ENCODE results near the gene AP1G1.
"Not testable (repeated sequence)": the region's sequence is repeated elsewhere in the genome, so short reads cannot be mapped to it uniquely, and the experiment has no call there.

AP1G1 gene

GRCh38 chr16:71807905-71808592 is 585 bp downstream of the AP1G1 start:
- DNase-seq = no peak

DNA sequence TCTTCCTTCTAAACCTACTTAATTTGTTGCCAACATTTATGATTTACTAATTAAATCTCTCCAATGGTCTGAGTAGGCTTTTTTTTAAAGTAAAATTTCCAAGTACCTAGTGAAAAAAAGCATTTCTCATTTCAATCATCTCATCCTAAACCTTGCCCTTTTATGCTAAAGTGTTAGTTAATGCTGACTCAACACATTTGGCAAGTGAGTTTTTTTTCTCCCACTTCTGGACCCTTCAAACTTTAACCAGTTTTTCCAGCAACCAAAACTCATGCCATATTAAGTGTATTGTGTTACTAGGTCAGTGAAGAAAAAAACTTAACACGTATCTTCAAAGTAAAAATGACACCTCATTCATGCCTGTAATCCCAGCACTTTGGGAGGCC is 5.3 kb downstream of the AP1G1 start:
- DNase-seq = no peak

- no peak for DNase-seq
These were observed 12.0 kb downstream of the AP1G1 start for GRCh38 chr16:71796501-71797097.

DNA sequence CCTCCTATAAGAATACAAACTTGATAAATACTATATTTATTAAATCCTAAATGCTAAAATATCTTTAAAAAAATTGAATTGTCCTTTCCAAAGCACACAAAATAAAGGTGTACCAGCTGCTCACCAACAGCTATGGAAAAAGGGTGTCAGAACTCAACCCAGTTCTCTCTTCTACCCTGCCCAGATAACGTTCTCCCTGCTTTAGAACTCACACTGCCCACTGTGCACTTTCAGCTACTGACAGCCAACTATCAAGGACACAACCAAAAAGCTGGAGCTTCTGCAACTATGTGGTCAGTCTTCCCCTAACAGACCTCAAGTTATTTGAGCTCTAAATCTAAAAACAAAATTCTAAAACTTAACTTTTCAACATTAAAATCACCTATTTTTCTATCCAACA is 13.7 kb downstream of the AP1G1 start:
- no peak for DNase-seq

- DNase-seq = no peak
These were observed 14.6 kb downstream of the AP1G1 start for GRCh38 chr16:71794018-71794417.

GRCh38 chr16:71792176-71792575 is 16.5 kb downstream of the AP1G1 start:
- no peak for DNase-seq

DNA sequence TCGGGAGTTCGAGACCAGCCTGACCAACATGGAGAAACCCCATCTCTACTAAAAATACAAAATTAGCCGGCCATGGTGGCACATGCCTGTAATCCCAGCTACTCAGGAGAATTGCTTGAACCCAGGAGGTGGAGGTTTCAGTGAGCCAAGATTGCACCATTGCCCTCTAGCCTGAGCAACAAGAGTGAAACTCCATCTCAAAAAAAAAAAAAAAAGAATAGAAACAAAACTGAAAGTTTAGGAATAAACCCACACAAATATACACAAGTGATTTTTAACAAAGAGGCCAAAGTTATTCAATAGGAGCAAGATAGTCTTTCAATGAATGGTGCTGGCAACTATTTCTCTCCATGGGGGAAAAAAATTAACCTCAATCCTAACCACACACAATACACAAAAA is 18.3 kb downstream of the AP1G1 start:
- DNase-seq = not testable (repeated sequence)

- no peak for DNase-seq
These were observed 19.5 kb downstream of the AP1G1 start for GRCh38 chr16:71789136-71789535.

GRCh38 chr16:71788578-71788977 is 20.1 kb downstream of the AP1G1 start:
- DNase-seq = no peak

DNA sequence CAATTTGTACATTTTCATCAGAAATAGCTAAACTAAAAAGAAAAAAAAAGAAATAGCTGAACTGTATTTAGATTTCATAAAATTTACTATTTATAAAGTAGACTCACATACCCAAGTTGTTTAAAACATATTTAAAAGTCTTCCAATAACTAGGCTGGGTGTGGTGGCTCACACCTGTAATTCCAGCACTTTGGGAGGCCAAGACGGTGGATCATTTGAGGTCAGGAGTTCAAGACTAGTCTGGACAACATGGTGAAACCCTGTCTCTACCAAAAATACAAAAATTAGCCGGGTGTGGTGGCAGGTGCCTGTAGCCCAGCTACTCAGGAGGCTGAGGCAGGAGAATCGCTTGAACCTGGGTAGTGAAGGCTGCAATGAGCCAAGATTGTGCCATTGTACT is 23.5 kb downstream of the AP1G1 start:
- not testable (repeated sequence) for DNase-seq

- no peak for DNase-seq
These were observed 24.5 kb downstream of the AP1G1 start for GRCh38 chr16:71784093-71784492.

DNA sequence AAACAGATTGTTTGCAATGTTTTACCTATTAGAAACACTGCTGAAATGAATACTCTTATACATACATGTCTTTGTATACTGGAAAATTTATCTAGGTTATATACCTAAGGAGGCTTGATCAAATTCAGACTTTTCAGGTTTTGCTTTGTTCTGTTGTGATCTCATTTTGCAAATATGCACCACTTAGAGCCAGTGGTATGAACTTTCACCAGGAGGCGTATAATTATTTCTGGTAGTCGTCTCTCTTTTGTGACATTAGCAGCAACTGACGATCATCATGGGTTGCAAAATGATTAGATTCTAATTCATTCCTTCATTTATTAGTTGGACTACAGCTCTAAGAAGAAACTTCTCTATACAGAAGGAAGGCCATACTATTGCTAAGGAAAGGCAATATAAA is 26.9 kb downstream of the AP1G1 start:
- DNase-seq = no peak

DNA sequence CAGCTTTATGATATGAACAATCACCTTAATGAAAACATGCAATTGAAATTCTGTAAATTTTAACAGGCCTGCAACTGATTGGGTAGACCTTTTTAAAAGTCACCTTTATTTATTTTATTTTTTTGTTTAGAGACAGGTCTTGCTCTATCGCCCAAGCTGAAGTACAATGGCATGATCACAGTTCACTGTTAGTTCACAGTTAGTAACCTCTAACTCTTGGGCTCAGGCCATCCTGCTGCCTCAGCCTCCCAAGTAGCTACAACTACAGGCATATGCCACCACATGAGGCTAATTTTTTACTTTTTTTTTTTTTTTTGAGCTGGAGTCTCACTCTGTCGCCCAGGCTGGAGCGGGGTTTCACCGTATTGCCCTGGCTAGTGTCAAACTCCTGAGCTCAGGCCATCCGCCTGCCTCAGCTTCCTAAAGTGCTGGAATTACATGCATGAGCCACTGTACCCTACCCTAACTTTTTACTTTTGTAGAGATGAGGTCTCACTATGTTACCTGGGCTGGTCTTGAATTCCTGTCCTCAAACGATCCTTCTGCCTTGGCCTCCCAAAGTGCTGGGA is 28.0 kb downstream of the AP1G1 start:
- no peak for DNase-seq

- DNase-seq = no peak
These were observed 29.9 kb downstream of the AP1G1 start for GRCh38 chr16:71778780-71779179.

DNA sequence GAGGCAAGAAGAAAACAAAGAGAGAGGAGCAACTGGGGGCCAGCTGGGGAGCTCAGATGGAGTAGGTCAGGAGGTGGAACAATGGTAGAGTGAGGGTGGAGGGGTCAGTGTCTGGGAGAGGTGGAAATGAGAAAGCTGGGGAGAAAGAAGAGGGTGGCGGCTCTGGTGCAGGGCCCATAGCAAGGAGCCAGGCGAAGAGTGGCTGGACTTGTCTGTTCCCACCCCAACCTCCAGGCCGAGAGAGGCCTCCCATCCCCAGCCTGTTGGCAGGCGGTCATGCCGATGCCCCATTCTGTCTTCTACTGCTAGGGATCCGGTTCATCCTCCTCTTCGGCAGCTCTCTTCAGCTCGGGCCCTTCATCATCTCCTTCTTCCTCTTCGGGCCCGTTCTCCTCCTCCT is 31.3 kb downstream of the AP1G1 start:
- DNase-seq = no peak

DNA sequence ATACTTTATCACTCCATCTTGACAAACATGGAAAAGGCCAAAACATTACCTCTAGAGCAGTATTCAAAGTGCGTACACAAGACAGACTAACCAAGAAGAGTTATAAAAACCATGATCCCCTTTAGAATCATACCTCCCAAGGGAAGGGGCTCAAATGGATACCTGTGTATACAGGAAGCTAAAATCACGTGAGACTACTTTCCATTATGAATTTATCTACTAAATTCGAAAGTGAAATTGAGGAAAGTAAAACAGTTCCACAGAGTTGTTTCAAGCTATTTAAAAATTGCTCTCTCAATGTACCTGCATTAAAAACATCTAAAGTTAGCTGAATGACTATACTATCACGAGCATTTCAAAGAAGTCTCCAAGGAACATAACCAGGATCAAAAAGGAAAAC is 32.7 kb downstream of the AP1G1 start:
- no peak for DNase-seq

DNA sequence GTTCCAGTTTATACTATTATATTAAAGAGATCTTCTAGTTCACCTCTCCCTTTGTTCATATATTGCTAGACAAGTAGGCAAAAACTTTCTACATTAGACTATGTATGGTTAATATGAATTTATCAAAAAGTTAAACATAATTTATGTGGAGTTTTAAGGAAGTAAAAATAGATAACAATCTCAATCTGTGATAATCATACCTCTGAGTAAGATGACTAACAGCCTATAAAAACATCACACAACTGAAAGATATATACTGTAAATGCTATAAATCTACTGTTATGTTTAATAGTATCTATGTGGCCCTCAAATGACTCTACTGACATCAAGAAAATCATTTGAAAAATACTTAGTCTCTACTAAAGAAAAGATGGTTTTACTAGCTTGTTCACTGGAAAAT is 37.1 kb downstream of the AP1G1 start:
- no peak for DNase-seq

DNA sequence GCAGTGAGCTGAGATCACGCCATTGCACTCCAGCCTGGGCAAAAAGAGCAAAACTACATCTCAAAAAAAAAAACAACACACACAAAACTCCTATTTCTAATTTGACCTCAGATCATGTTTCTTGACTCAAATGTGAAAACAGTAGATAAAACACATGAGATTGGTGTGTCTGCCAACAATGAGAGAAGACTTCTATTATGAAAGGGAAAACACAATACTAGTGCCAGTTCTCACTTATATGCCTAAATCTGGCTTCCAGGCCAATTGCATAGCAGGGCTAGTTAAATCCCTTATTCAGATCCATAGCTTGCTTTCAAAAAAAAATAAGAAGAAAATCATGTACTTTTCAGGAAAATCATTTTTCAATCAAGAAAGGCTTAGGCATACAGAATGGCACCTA is 39.4 kb downstream of the AP1G1 start:
- DNase-seq = no peak

GRCh38 chr16:71767060-71767900 is 41.4 kb downstream of the AP1G1 start:
- DNase-seq = no peak

- DNase-seq = no peak
These were observed 46.4 kb downstream of the AP1G1 start for GRCh38 chr16:71762186-71762585.

GRCh38 chr16:71761097-71761496 is 47.5 kb downstream of the AP1G1 start:
- DNase-seq = no peak

DNA sequence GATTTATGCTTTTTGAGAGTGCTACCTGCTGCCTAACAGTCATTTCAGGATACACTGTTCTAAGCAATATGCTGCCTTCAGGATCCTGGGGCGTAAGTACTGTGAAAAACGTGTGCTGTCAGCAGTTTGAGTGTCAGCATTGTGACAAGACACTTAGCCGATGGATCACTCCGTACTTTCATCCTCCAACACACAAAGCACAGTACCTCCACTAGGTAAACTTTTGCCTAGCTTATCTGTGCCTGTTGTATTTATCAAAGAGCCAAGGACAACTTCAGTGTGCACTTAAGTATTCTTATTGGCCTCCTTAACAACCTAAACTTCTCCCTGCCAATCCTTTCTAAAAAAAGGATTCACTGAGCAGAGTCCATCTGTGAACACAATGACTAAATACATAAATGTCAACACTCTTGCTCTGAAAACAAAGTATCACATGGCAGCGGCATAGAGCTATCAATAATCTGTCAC is 50.3 kb downstream of the AP1G1 start:
- no peak for DNase-seq

GRCh38 chr16:71754652-71755051 is 54.0 kb downstream of the AP1G1 start:
- no peak for DNase-seq

- DNase-seq = no peak
These were observed 54.5 kb downstream of the AP1G1 start for GRCh38 chr16:71754108-71754507.
